Measurements from ENCODE around the gene ZBTB38. TPM values are rescaled to one million over a fixed set of nuclear protein-coding genes. Genes with fewer than 3 reads are reported as not detected.

Gene ZBTB38
- total RNA-seq, 4 donors from 2014 or later: 125 to 183 (median 149) TPM

GRCh38 chr3:141367038-141367730 lies 1.1 kb upstream of the ZBTB38 start:
- Histone ChIP-seq H3K27me3 (no peaks in the 10 kb centered on the region), H3K4me3 (no peak overlapping the region), H3K4me1 (peaks cover 11 to 13% of the 10 kb centered on the region in 2 donors), H3K36me3 (no peaks in the 10 kb centered on the region), H3K27ac (peak overlapping the region; percentile 93 to 96), H3K9me3 (no peaks in the 10 kb centered on the region)
- intact Hi-C loops (cut with DNase I; ENCODE audit: low total_unique reads): no loop called here
- peak; percentile 33 to 56 for DNase-seq
- TF ChIP-seq CTCF (IDR thresholded peaks at IDR 0.05) (no peak), POLR2A (IDR thresholded peaks at IDR 0.05) (no peak)

- no peak for DNase-seq
- Histone ChIP-seq H3K27me3 (no peaks in the 10 kb centered on the region), H3K9me3 (no peaks in the 10 kb centered on the region), H3K4me3 (peak overlapping the region; percentile 10 to 24), H3K4me1 (peaks cover 11 to 13% of the 10 kb centered on the region in 2 donors), H3K27ac (peak overlapping the region; percentile 93 to 96), H3K36me3 (no peaks in the 10 kb centered on the region)
- TF ChIP-seq CTCF (IDR thresholded peaks at IDR 0.05): no peak
- no peak for TF ChIP-seq POLR2A (IDR thresholded peaks at IDR 0.05)
- intact Hi-C loops (cut with DNase I; ENCODE audit: low total_unique reads): no loop called here
Observed at GRCh38 chr3:141368925-141369794, 856 bp downstream of the ZBTB38 start.

GRCh38 chr3:141370065-141370533 lies 1.8 kb downstream of the ZBTB38 start:
- intact Hi-C loops (cut with DNase I; ENCODE audit: low total_unique reads): no loop called here
- no peaks in the 10 kb centered on the region for H3K36me3 ChIP-seq
- no peaks in the 10 kb centered on the region for H3K9me3 ChIP-seq
- H3K27ac ChIP-seq: peak overlapping the region; percentile 93 to 96
- DNase-seq: peak; percentile 48 to 79
- TF ChIP-seq CTCF (IDR thresholded peaks at IDR 0.05) (peak; percentile 51 to 67 (median 60)), POLR2A (IDR thresholded peaks at IDR 0.05) (peak; percentile 26 to 52)
- H3K4me3 ChIP-seq: no peak overlapping the region
- peaks cover 11 to 13% of the 10 kb centered on the region in 2 donors for H3K4me1 ChIP-seq
- no peaks in the 10 kb centered on the region for H3K27me3 ChIP-seq

GRCh38 chr3:141371882-141372281 lies 3.6 kb downstream of the ZBTB38 start:
- no peaks in the 10 kb centered on the region for H3K36me3 ChIP-seq

More at GRCh38 chr3:141371882-141372281, 3.6 kb downstream of the ZBTB38 start:
- peaks cover 6 to 11% of the 10 kb centered on the region in 2 donors for H3K4me1 ChIP-seq
- no peaks in the 10 kb centered on the region for H3K27me3 ChIP-seq
- H3K4me3 ChIP-seq: no peak overlapping the region
- no peak overlapping the region for H3K27ac ChIP-seq
- no peak for TF ChIP-seq POLR2A (IDR thresholded peaks at IDR 0.05)
- TF ChIP-seq CTCF (IDR thresholded peaks at IDR 0.05): no peak
- intact Hi-C loops (cut with DNase I; ENCODE audit: low total_unique reads): no loop called here
- DNase-seq: no peak
- H3K9me3 ChIP-seq: no peaks in the 10 kb centered on the region
